ENCODE results near the gene SLC39A5. TPM values are rescaled to one million over a fixed set of nuclear protein-coding genes. Genes with fewer than 3 reads are reported as not detected.
"Not testable (repeated sequence)": the region's sequence is repeated elsewhere in the genome, so short reads cannot be mapped to it uniquely, and the experiment has no call there.

SLC39A5 gene
- total and polyA plus RNA-seq, 8 donors = 0.15 to 450 (median 8.0) TPM; not detected in 3

- intact Hi-C loops (cut with DNase I; ENCODE audit: low total_unique reads) = no loop called here
- TF ChIP-seq POLR2AphosphoS5 (IDR thresholded peaks at IDR 0.05) = no peak
- TF ChIP-seq POLR2A (IDR thresholded peaks at IDR 0.05) = no peak
- TF ChIP-seq EP300 (IDR thresholded peaks at IDR 0.05) = no peak
- no peak for TF ChIP-seq CTCF (IDR thresholded peaks at IDR 0.05)
- DNase-seq = no peak
Observed at GRCh38 chr12:56192582-56192981, 37.3 kb upstream of the SLC39A5 start.

GRCh38 chr12:56193025-56193578 lies 36.7 kb upstream of the SLC39A5 start:
- WGBS, 5 donors = 28 to 57% (median 45%) methylated on average over 1 of the region's 1 CpG
- intact Hi-C loops (cut with DNase I; ENCODE audit: low total_unique reads) = no loop called here

More at GRCh38 chr12:56192582-56192981, 37.3 kb upstream of the SLC39A5 start:
- no peak overlapping the region for H3K4me3 ChIP-seq
- H3K36me3 ChIP-seq = no peaks in the 10 kb centered on the region
- peaks cover 9 to 22% (median 17%) of the 10 kb centered on the region in 4 donors for H3K4me1 ChIP-seq
- no peaks in the 10 kb centered on the region for H3K27me3 ChIP-seq
- H3K9me3 ChIP-seq = no peaks in the 10 kb centered on the region
- no peak overlapping the region for H3K27ac ChIP-seq

GRCh38 chr12:56196818-56197550 lies 32.9 kb upstream of the SLC39A5 start:
- H3K9me3 ChIP-seq; H3K27ac ChIP-seq; H3K4me1 ChIP-seq; H3K36me3 ChIP-seq; intact Hi-C loops (cut with DNase I; ENCODE audit: low total_unique reads); H3K4me3 ChIP-seq; H3K27me3 ChIP-seq: not testable (repeated sequence)
- DNase-seq = peak in 1 of 2 donors; percentile 24
- 79 to 86% (median 82%) methylated on average over 11 of the region's 11 CpGs for WGBS, 5 donors

More at GRCh38 chr12:56193025-56193578, 36.7 kb upstream of the SLC39A5 start:
- TF ChIP-seq POLR2A (IDR thresholded peaks at IDR 0.05) (no peak), POLR2AphosphoS5 (IDR thresholded peaks at IDR 0.05) (peak in 2 of 3 donors; percentile 46 to 81), EP300 (IDR thresholded peaks at IDR 0.05) (no peak), CTCF (IDR thresholded peaks at IDR 0.05) (peak in 5 of 7 experiments; percentile 57 to 87 (median 84))
- no peaks in the 10 kb centered on the region for H3K36me3 ChIP-seq
- H3K4me1 ChIP-seq = peaks cover 4 to 17% (median 12%) of the 10 kb centered on the region in 4 donors
- H3K27me3 ChIP-seq = no peaks in the 10 kb centered on the region
- no peaks in the 10 kb centered on the region for H3K9me3 ChIP-seq
- H3K4me3 ChIP-seq = no peak overlapping the region
- peak; percentile 85 to 93 for DNase-seq
- H3K27ac ChIP-seq = no peak overlapping the region

- TF ChIP-seq EP300 (IDR thresholded peaks at IDR 0.05) (no peak), POLR2AphosphoS5 (IDR thresholded peaks at IDR 0.05) (no peak), POLR2A (IDR thresholded peaks at IDR 0.05) (no peak), CTCF (IDR thresholded peaks at IDR 0.05) (no peak)
- Histone ChIP-seq H3K4me3 (no peak overlapping the region), H3K9me3 (no peaks in the 10 kb centered on the region), H3K27ac (no peak overlapping the region), H3K36me3 (no peaks in the 10 kb centered on the region), H3K4me1 (peaks cover 0 to 7% (median 3%) of the 10 kb centered on the region in 4 donors), H3K27me3 (no peaks in the 10 kb centered on the region)
- intact Hi-C loops (cut with DNase I; ENCODE audit: low total_unique reads) = no loop called here
- 75 to 82% (median 81%) methylated on average over 9 of the region's 9 CpGs for WGBS, 5 donors
- no peak for DNase-seq
Observed at GRCh38 chr12:56197921-56198635, 31.8 kb upstream of the SLC39A5 start.
